Hematopoietic multipotent progenitor cell (in vitro differentiated cells): ENCODE data around the gene BMAL1. TPM values are rescaled to one million over a fixed set of nuclear protein-coding genes. Genes with fewer than 3 reads are reported as not detected.
"Not testable (repeated sequence)": the region's sequence is repeated elsewhere in the genome, so short reads cannot be mapped to it uniquely, and the experiment has no call there.

Experiments used
- DNase-seq, 3 donors: peaks; one replicate each; pipeline ENCODE4 v3.0.0-alpha.2; 2011 to 2015; ENCODE audit warnings: low read depth in 2 of 3, low spot score in 2 of 3
- total RNA-seq: library from RNA; depleted of rRNA; stranded (reverse); fragments of >200 nt; gene quantifications from one replicate; pipeline ENCODE4 v1.2.3, GENCODE V29; 2012

Gene BMAL1
- total RNA-seq, 1 donor = 3.0 TPM

GRCh38 chr11:13436836-13437235 lies 159.2 kb downstream of the BMAL1 start:
- DNase-seq = not testable (repeated sequence)

Other genes with a start within 250 kb of the BMAL1 start
- gene BTBD10, start 185.4 kb downstream of the BMAL1 start, total RNA-seq = 15.1 TPM
- not detected for gene PTH, start 218.2 kb downstream of the BMAL1 start, total RNA-seq